ENCODE data around the gene ATP11A. TPM values are rescaled to one million over a fixed set of nuclear protein-coding genes. Genes with fewer than 3 reads are reported as not detected.

The ATP11A gene
- total RNA-seq, 1 experiment from 2014 or later = 9.4 TPM

DNA sequence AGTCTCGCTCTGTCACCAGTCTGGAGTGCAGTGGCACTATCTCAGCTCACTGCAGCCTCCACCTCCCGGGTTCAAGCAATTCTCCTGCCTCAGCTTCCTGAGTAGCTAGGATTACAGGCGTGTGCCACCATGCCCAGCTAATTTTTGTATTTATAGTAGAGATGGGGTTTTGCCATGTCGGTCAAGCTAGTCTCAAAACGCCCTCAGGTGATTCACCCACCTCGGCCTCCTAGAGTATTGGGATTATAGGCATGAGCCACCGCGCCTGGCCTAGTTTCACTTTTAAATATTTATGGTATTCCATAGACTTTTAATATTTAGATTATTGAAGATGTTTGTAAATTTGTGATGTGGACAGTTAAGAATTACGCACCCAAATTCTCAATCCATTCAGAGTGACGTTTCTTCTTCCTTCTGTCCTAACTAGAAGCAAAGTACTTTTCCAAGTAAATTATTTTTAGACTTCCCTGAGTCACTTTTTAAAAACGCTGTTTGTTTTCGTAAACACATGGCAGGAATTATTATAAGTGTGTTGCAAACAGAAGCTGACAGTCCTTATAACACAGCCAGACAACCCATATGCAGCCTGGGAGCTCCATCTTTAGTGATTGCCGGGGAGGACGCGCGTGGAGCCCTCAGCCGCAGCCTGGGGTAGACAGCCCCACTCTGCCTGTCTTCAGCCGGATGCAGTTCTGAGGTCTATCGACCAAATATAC, 131.7 kb downstream of the ATP11A start:
- ChIA-PET CTCF (no interaction called here), POLR2A (ENCODE audit: low non-redundant PET) (no interaction called here)
- Histone ChIP-seq H3K4me1 (ENCODE audit: insufficient read depth, low read length, poor library complexity, severe bottlenecking) (no peaks in the 10 kb centered on the region), H3K36me3 (ENCODE audit: insufficient read depth, low read length, poor library complexity, severe bottlenecking) (no peaks in the 10 kb centered on the region), H3K9me3 (ENCODE audit: low read depth, low read length, poor library complexity, severe bottlenecking) (no peaks in the 10 kb centered on the region), H3K27me3 (replicated peaks; ENCODE audit: insufficient read depth, low read depth, low read length, poor library complexity) (no peaks in the 10 kb centered on the region), H3K27ac (ENCODE audit: low read depth, low read length, poor library complexity, severe bottlenecking) (no peak overlapping the region), H3K4me3 (ENCODE audit: low read depth, low read length, poor library complexity, severe bottlenecking) (no peak overlapping the region)
- intact Hi-C loops (cut with micrococcal nuclease; ENCODE audit: unreplicated experiment) = no loop called here
- no TSS peak for BruUV-seq (replicated peaks)
- DNase-seq (ENCODE audit: low spot score) = no peak
- TF ChIP-seq, protein P1, sequence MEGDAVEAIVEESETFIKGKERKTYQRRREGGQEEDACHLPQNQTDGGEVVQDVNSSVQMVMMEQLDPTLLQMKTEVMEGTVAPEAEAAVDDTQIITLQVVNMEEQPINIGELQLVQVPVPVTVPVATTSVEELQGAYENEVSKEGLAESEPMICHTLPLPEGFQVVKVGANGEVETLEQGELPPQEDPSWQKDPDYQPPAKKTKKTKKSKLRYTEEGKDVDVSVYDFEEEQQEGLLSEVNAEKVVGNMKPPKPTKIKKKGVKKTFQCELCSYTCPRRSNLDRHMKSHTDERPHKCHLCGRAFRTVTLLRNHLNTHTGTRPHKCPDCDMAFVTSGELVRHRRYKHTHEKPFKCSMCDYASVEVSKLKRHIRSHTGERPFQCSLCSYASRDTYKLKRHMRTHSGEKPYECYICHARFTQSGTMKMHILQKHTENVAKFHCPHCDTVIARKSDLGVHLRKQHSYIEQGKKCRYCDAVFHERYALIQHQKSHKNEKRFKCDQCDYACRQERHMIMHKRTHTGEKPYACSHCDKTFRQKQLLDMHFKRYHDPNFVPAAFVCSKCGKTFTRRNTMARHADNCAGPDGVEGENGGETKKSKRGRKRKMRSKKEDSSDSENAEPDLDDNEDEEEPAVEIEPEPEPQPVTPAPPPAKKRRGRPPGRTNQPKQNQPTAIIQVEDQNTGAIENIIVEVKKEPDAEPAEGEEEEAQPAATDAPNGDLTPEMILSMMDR (conservative IDR thresholded peaks at IDR 0.05; ENCODE audit: low read depth, low read length) = no peak

DNA sequence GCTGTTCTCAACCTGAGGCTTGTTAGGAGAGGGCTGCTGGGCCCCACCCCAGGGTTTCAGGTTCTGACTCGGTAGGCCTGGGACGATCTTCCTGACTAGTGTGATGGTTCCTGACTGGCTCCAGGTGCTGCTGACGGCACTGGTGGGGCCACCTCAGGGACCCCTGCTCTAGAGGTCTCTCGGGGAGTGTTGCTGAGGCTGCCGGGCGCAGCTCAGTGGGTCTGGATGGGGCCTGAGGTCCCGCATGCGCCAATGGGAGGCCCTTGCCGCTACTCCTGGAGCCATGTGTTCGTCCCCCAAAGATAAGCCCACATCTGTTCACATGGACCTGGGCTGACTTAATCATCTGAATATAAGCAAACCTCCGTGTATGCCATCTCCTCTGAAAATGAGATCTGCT, 133.0 kb downstream of the ATP11A start:
- no peak for DNase-seq (ENCODE audit: low spot score)
- Histone ChIP-seq H3K4me1 (ENCODE audit: insufficient read depth, low read length, poor library complexity, severe bottlenecking) (no peaks in the 10 kb centered on the region), H3K36me3 (ENCODE audit: insufficient read depth, low read length, poor library complexity, severe bottlenecking) (no peaks in the 10 kb centered on the region), H3K27ac (ENCODE audit: low read depth, low read length, poor library complexity, severe bottlenecking) (no peak overlapping the region), H3K4me3 (ENCODE audit: low read depth, low read length, poor library complexity, severe bottlenecking) (no peak overlapping the region), H3K27me3 (replicated peaks; ENCODE audit: insufficient read depth, low read depth, low read length, poor library complexity) (no peaks in the 10 kb centered on the region), H3K9me3 (ENCODE audit: low read depth, low read length, poor library complexity, severe bottlenecking) (no peaks in the 10 kb centered on the region)
- CTCF ChIA-PET = no interaction called here
- intact Hi-C loops (cut with micrococcal nuclease; ENCODE audit: unreplicated experiment) = no loop called here
- TF ChIP-seq, protein P1 (conservative IDR thresholded peaks at IDR 0.05; ENCODE audit: low read depth, low read length) = no peak
- TF ChIP-seq EZH2 (IDR thresholded peaks at IDR 0.05; ENCODE audit: borderline replicate concordance, low read depth, low read length, poor library complexity, severe bottlenecking) = no peak
- POLR2A ChIA-PET (ENCODE audit: low non-redundant PET) = no interaction called here
- no TSS peak for BruUV-seq (replicated peaks)

DNA sequence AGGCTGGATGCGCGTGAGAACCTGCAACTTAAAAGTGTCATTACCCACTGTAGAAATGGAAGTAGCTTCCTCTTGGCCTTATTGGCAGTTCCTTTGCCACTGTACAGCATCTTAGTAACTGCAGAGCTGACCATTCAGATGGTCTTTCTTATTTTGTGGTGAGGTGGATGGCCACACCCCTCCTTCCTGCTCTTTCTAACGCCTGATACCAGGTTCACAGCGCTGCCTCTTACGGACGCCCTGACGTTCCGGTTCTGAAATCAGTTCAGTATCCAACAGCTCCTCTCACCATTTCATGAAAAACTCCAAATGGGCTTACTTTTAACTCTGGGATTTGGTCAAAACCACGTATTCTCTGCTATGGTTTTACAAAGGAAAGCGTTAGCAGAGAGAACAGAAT, 134.6 kb downstream of the ATP11A start:
- no peak for DNase-seq (ENCODE audit: low spot score)
- H3K27ac ChIP-seq (ENCODE audit: low read depth, low read length, poor library complexity, severe bottlenecking) = no peak overlapping the region
- no TSS peak for BruUV-seq (replicated peaks)
- TF ChIP-seq EZH2 (IDR thresholded peaks at IDR 0.05; ENCODE audit: borderline replicate concordance, low read depth, low read length, poor library complexity, severe bottlenecking) = no peak
- TF ChIP-seq, protein P1 (conservative IDR thresholded peaks at IDR 0.05; ENCODE audit: low read depth, low read length) = no peak
- H3K4me3 ChIP-seq (ENCODE audit: low read depth, low read length, poor library complexity, severe bottlenecking) = no peak overlapping the region
- POLR2A ChIA-PET (ENCODE audit: low non-redundant PET) = no interaction called here
- H3K27me3 ChIP-seq (replicated peaks; ENCODE audit: insufficient read depth, low read depth, low read length, poor library complexity) = no peaks in the 10 kb centered on the region
- CTCF ChIA-PET = no interaction called here
- intact Hi-C loops (cut with micrococcal nuclease; ENCODE audit: unreplicated experiment) = no loop called here
- no peaks in the 10 kb centered on the region for H3K4me1 ChIP-seq (ENCODE audit: insufficient read depth, low read length, poor library complexity, severe bottlenecking)
- no peaks in the 10 kb centered on the region for H3K9me3 ChIP-seq (ENCODE audit: low read depth, low read length, poor library complexity, severe bottlenecking)
- H3K36me3 ChIP-seq (ENCODE audit: insufficient read depth, low read length, poor library complexity, severe bottlenecking) = no peaks in the 10 kb centered on the region
